Lung (tissue), 12 donors: ENCODE measurements around the gene DMRT2. TPM values are rescaled to one million over a fixed set of nuclear protein-coding genes. Genes with fewer than 3 reads are reported as not detected.
A peak's percentile ranks its signal among the peaks of the same experiment; 100 is the strongest.

Source experiments
- ATAC-seq: fragments of 200-7000 bp; cut with Tn5 transposase; one replicate; pipeline ENCODE4 v1.9.1; 2020; ENCODE audit warnings: moderate number of reproducible peaks; ENCODE audit not compliant: insufficient read depth, low FRiP score
- DNase-seq, 3 donors: peaks; one replicate each; pipeline ENCODE4 v3.0.0-alpha.2; 2013 to 2017
- H3K27ac ChIP-seq, 2 donors: one replicate each; pipeline ENCODE4 v1.5.1; 2013; ENCODE audit warnings: mild to moderate bottlenecking in 2 of 2, moderate library complexity in 2 of 2, control low read depth in 1 of 2, inconsistent platforms in 1 of 2, low read depth in 1 of 2, low read length in 1 of 2
- H3K27me3 ChIP-seq, 3 donors: one replicate each; pipeline ENCODE4 v1.5.1; 2013; ENCODE audit warnings: low read length in 2 of 3; ENCODE audit not compliant: control insufficient read depth in 3 of 3, insufficient read depth in 3 of 3
- H3K36me3 ChIP-seq, 4 donors: one replicate each; pipeline ENCODE4 v1.5.1; 2013; ENCODE audit warnings: low read length in 4 of 4, mild to moderate bottlenecking in 1 of 4, moderate library complexity in 1 of 4; ENCODE audit not compliant: control insufficient read depth in 4 of 4, insufficient read depth in 4 of 4
- H3K4me1 ChIP-seq, 5 donors: one replicate each; pipeline ENCODE4 v1.5.1; 2013; ENCODE audit warnings: low read length in 5 of 5, mild to moderate bottlenecking in 2 of 5, moderate library complexity in 1 of 5; ENCODE audit not compliant: control insufficient read depth in 5 of 5, insufficient read depth in 5 of 5
- H3K4me3 ChIP-seq: one replicate; pipeline ENCODE4 v1.5.1; 2013; ENCODE audit warnings: mild to moderate bottlenecking, control low read depth, moderate library complexity
- H3K9ac ChIP-seq, 2 donors: one replicate each; pipeline ENCODE4 v1.5.1; 2013; ENCODE audit warnings: low read length in 2 of 2, control low read depth in 1 of 2; ENCODE audit not compliant: insufficient read depth in 1 of 2
- H3K9me3 ChIP-seq, 4 donors: one replicate each; pipeline ENCODE4 v1.5.1; 2013; ENCODE audit warnings: low read length in 3 of 4, mild to moderate bottlenecking in 1 of 4, moderate library complexity in 1 of 4; ENCODE audit not compliant: control insufficient read depth in 4 of 4, insufficient read depth in 3 of 4
- WGBS, 2 donors: extraction: QIAGEN DNeasy Blood & Tissue Kit; methylation state at CpG; one replicate each; pipeline ENCODE4 v1.1.7; 2013; 5-methylcytosine and 5-hydroxymethylcytosine counted together
- polyA plus RNA-seq, 2 donors: library from polyadenylated mRNA; stranded (reverse); fragments of 200-250 nt; gene quantifications; one replicate each; pipeline ENCODE4 v1.2.1, GENCODE V29; 2013
- total RNA-seq, 2 donors: library from RNA; depleted of rRNA in 1 of 2; stranded (reverse); fragments of >200 nt in 1 of 2; gene quantifications; one replicate each; pipeline ENCODE4 v1.2.1, GENCODE V29; 2014 to 2021
- TF ChIP-seq, protein P1 (sequence below): IDR thresholded peaks from 2 replicates; pipeline ENCODE4 v1.5.1; 2012; ENCODE audit warnings: mild to moderate bottlenecking; ENCODE audit errors: control extremely low read depth, extremely low read depth
- donor health status: control.
- donor health status: control.
- donor health status: Bipolar disorder and iron deficiency.
- donor health status: healthy.
- donor health status: DM: yes; HTN: yes; CAD: no.

The DMRT2 gene
- total and polyA plus RNA-seq, 4 donors, result 0.52 to 1.7 (median 0.80) TPM

DNA sequence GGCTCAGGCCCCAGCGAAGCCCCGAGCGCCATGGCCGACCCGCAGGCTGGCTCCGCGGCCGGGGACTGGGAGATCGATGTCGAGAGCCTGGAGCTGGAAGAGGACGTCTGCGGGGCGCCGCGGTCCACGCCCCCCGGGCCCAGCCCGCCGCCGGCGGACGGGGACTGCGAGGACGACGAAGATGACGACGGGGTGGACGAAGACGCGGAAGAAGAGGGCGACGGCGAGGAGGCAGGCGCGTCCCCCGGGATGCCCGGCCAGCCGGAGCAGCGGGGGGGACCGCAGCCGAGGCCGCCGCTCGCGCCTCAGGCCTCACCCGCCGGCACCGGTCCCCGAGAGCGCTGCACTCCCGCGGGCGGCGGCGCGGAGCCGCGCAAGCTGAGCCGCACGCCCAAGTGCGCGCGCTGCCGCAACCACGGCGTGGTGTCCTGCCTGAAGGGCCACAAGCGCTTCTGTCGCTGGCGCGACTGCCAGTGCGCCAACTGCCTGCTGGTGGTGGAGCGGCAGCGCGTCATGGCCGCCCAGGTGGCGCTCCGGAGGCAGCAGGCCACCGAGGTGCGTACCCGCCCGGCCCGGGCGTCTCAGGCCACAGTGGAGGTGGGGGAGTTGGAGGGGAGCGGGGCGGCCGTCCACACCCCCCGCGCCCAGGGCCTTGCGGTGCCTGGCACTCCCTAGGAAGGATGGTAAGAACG is 1.6 kb downstream of the DMRT2 start:
- Histone ChIP-seq H3K4me1 (peaks cover 0 to 34% (median 16%) of the 10 kb centered on the region in 5 donors), H3K4me3 (peak overlapping the region; percentile 5), H3K27ac (no peak overlapping the region), H3K9me3 (peaks cover 0 to 5% (median 0%) of the 10 kb centered on the region in 4 donors), H3K36me3 (no peaks in the 10 kb centered on the region), H3K27me3 (peaks cover 5 to 89% (median 89%) of the 10 kb centered on the region in 3 donors), H3K9ac (no peak overlapping the region)
- WGBS, 2 donors, result 1 to 2% methylated on average over 63 to 90 of the region's 90 CpGs
- TF ChIP-seq, protein P1, sequence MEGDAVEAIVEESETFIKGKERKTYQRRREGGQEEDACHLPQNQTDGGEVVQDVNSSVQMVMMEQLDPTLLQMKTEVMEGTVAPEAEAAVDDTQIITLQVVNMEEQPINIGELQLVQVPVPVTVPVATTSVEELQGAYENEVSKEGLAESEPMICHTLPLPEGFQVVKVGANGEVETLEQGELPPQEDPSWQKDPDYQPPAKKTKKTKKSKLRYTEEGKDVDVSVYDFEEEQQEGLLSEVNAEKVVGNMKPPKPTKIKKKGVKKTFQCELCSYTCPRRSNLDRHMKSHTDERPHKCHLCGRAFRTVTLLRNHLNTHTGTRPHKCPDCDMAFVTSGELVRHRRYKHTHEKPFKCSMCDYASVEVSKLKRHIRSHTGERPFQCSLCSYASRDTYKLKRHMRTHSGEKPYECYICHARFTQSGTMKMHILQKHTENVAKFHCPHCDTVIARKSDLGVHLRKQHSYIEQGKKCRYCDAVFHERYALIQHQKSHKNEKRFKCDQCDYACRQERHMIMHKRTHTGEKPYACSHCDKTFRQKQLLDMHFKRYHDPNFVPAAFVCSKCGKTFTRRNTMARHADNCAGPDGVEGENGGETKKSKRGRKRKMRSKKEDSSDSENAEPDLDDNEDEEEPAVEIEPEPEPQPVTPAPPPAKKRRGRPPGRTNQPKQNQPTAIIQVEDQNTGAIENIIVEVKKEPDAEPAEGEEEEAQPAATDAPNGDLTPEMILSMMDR, result peak; percentile 2
- no peak for ATAC-seq
- DNase-seq, result peak in 2 of 3 donors; percentile 37 to 57

DNA sequence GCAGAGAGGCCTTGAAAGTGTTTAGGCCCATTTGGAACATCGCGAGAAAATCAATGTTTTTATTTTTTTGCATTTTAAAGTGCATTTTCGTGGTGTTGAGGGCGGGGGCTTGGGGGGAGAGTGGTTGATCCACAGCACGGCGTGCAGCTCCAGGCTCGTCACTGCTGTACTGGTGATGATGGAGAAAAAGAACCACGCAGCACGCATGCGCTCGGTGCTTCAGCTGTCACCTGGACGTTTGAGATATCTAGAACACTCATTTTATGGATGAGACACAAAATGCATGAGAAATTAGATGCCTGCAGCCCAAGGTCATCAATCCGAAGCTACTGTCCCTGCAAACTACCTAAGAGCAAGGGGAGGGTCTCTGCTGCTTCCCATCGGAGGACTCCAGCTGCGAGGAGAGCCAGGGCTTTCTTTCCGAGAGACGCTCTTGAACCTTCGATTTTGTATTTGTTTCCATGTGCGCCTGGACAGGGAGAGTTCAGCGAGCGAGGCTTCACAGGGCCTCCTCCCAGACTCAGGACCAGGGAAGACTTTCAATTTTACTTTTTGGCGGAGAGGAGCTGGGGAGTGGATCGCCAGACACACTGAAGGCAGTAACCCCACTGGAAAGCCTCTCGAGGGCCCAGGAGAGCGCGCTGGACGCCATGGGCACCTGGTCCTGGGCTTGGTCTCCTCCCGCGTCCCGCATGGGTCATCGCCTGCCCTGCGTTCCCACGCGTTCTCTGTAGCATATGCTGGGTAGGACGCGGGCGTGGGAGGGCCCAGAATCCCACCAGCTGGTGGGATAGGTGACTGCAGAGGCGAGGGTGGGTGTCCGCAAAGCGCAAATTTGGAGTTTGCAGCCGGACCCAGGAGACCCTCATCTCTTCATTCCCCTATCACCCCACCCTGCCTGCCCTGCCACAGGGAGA is 2.5 kb downstream of the DMRT2 start:
- 10 to 16% methylated on average over 41 of the region's 41 CpGs for WGBS, 2 donors
- H3K9ac ChIP-seq, result no peak overlapping the region
- peaks cover 0 to 26% (median 8%) of the 10 kb centered on the region in 5 donors for H3K4me1 ChIP-seq
- ATAC-seq (no peak), DNase-seq (no peak)
- no peaks in the 10 kb centered on the region for H3K36me3 ChIP-seq
- TF ChIP-seq, protein P1, result no peak
- H3K4me3 ChIP-seq, result peak overlapping the region; percentile 5
- H3K27ac ChIP-seq, result no peak overlapping the region
- H3K9me3 ChIP-seq, result peaks cover 0 to 5% (median 0%) of the 10 kb centered on the region in 4 donors
- peaks cover 5 to 88% (median 88%) of the 10 kb centered on the region in 3 donors for H3K27me3 ChIP-seq

- H3K27me3 ChIP-seq, result peaks cover 9 to 88% (median 87%) of the 10 kb centered on the region in 3 donors
- DNase-seq, result no peak
- no peak overlapping the region for H3K4me3 ChIP-seq
- H3K4me1 ChIP-seq, result peaks cover 0 to 20% (median 4%) of the 10 kb centered on the region in 5 donors
- no peak overlapping the region for H3K27ac ChIP-seq
- no peak overlapping the region for H3K9ac ChIP-seq
- WGBS, 2 donors, result 13 to 21% methylated on average over 9 of the region's 9 CpGs
- peaks cover 0 to 5% (median 0%) of the 10 kb centered on the region in 4 donors for H3K9me3 ChIP-seq
- ATAC-seq, result no peak
- TF ChIP-seq, protein P1, result no peak
- H3K36me3 ChIP-seq, result no peaks in the 10 kb centered on the region
These were observed 3.1 kb downstream of the DMRT2 start for GRCh38 chr9:1053282-1053621.
